Measurements from ENCODE around the gene CCND1. TPM values are rescaled to one million over a fixed set of nuclear protein-coding genes. Genes with fewer than 3 reads are reported as not detected.

CCND1 gene
- total and polyA plus RNA-seq, 8 donors: 24.6 to 126 (median 89.0) TPM

DNA sequence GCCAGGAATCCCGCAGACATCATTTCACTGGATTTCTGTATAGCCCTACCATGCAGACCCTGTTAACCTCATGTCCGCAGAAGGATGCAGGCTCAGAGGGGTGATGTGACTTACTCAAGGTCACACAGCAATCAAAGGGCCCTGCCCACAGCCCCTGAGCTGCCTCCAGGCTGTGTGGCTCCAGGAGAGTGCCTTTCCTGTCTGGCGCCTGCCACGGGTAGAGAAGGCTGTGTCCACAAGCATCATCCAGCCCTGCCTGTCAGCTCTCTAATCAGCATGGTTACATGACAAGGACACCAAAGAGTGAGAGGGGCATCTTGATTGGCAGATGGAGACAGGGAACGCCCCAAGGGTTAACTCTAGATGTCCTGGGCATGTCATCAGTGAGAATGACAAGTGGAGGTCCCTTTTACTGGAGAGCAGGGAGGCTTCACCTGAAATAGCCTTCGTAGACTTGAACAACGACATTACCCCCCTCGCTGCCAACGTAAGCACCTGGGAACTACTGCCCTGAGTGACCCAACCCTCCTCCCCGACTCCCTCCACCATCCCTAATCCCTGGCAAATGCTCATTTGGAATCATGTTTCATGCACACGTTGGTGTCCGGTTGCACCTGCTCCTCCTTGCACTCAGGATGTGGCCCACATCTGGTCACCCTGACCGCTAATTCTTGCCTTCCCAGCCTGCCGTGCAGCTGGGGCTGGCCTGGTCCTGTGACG lies 56.0 kb downstream of the CCND1 start:
- peaks cover 0 to 5% (median 0%) of the 10 kb centered on the region in 4 donors for H3K27me3 ChIP-seq
- no peaks in the 10 kb centered on the region for H3K36me3 ChIP-seq
- intact Hi-C loops (cut with DNase I): no loop called here
- H3K9me3 ChIP-seq: no peaks in the 10 kb centered on the region
- FAIRE-seq: no peak
- no peak overlapping the region for H3K4me3 ChIP-seq
- DNase-seq: no peak
- H3K4me1 ChIP-seq: peaks cover 0 to 4% (median 0%) of the 10 kb centered on the region in 3 donors
- ATAC-seq: no peak
- TF ChIP-seq, protein P1, sequence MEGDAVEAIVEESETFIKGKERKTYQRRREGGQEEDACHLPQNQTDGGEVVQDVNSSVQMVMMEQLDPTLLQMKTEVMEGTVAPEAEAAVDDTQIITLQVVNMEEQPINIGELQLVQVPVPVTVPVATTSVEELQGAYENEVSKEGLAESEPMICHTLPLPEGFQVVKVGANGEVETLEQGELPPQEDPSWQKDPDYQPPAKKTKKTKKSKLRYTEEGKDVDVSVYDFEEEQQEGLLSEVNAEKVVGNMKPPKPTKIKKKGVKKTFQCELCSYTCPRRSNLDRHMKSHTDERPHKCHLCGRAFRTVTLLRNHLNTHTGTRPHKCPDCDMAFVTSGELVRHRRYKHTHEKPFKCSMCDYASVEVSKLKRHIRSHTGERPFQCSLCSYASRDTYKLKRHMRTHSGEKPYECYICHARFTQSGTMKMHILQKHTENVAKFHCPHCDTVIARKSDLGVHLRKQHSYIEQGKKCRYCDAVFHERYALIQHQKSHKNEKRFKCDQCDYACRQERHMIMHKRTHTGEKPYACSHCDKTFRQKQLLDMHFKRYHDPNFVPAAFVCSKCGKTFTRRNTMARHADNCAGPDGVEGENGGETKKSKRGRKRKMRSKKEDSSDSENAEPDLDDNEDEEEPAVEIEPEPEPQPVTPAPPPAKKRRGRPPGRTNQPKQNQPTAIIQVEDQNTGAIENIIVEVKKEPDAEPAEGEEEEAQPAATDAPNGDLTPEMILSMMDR (IDR thresholded peaks at IDR 0.05): no peak
- no peak overlapping the region for H3K27ac ChIP-seq
- WGBS, 2 donors: 47 to 54% methylated on average over 15 of the region's 15 CpGs

DNA sequence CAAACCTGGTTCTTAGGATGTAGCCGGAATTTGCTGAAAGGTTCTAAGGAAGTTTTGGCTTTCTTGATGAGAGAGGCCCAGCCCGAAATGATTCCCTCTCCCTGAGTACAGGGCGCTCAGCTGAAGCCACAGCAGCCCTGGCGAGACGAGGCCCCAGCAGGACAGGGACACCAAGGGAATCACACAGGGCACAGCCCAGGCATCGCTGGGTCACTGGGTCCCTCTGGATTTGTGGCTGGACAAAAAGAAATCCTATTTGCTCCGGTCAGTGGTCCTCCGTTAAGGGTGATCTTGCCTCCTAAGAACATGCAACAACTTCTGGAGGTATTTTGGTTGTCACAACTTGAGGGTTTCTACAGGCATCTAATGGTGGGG lies 56.5 kb downstream of the CCND1 start:
- Histone ChIP-seq H3K4me1 (peaks cover 0 to 4% (median 0%) of the 10 kb centered on the region in 3 donors), H3K4me3 (no peak overlapping the region), H3K27ac (no peak overlapping the region), H3K36me3 (no peaks in the 10 kb centered on the region), H3K9me3 (no peaks in the 10 kb centered on the region), H3K27me3 (peaks cover 0 to 10% (median 0%) of the 10 kb centered on the region in 4 donors)
- WGBS, 2 donors: 81 to 84% methylated on average over 8 of the region's 8 CpGs
- intact Hi-C loops (cut with DNase I): no loop called here
- FAIRE-seq (no peak), DNase-seq (no peak), ATAC-seq (no peak)
- TF ChIP-seq, protein P1 (IDR thresholded peaks at IDR 0.05): no peak

DNA sequence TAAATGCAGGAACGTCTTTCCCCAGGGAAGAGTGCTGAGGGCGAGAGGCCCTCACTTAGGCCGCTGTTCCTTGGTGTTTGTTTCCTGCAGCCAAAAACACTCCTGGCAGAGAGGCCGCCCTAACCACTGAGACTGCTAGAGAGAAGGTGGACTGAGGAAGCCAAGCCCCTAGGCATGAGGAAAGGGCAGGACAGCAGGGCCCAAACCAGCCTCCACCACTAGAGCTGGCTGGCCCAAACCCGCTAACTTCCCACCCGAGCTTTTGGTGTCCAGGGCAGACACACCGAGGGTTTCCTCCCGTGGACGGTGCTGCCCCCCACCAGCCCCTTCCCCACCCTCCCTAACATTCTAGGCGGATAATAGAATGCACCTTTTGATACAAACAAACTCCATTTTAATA lies 56.9 kb downstream of the CCND1 start:
- intact Hi-C loops (cut with DNase I): no loop called here
- TF ChIP-seq, protein P1 (IDR thresholded peaks at IDR 0.05): no peak
- Histone ChIP-seq H3K27me3 (peaks cover 0 to 13% (median 0%) of the 10 kb centered on the region in 4 donors), H3K36me3 (no peaks in the 10 kb centered on the region), H3K4me1 (peaks cover 0 to 4% (median 0%) of the 10 kb centered on the region in 3 donors), H3K4me3 (no peak overlapping the region), H3K27ac (no peak overlapping the region), H3K9me3 (no peaks in the 10 kb centered on the region)
- DNase-seq: no peak
- FAIRE-seq: no peak
- no peak for ATAC-seq
- 72 to 84% methylated on average over 10 of the region's 10 CpGs for WGBS, 2 donors

DNA sequence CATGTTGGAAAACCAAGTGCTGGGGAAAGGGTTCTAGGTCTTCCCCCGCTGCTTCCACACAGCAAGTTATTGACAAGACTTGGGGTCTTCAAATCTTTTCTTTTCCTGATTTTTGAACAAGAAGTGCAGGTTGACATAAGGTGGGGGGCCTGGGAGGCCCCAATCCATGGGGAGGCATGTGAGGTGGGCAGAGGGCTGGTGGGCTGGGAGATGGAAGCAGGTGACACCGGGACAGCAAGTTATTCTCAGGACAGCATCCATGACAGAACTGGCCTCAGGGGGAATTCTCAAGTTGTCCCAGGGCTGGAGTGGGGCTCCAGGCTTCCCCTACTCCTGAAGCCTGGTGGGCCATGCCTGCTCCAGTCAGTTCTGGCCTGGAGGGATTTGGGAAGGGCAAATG lies 57.4 kb downstream of the CCND1 start:
- intact Hi-C loops (cut with DNase I): no loop called here
- Histone ChIP-seq H3K27me3 (peaks cover 0 to 18% (median 0%) of the 10 kb centered on the region in 4 donors), H3K27ac (no peak overlapping the region), H3K9me3 (no peaks in the 10 kb centered on the region), H3K36me3 (no peaks in the 10 kb centered on the region), H3K4me1 (peaks cover 0 to 4% (median 0%) of the 10 kb centered on the region in 3 donors), H3K4me3 (no peak overlapping the region)
- no peak for DNase-seq
- TF ChIP-seq, protein P1 (IDR thresholded peaks at IDR 0.05): no peak
- no peak for FAIRE-seq
- WGBS, 2 donors: 72 to 87% methylated on average over 2 of the region's 2 CpGs
- no peak for ATAC-seq

DNA sequence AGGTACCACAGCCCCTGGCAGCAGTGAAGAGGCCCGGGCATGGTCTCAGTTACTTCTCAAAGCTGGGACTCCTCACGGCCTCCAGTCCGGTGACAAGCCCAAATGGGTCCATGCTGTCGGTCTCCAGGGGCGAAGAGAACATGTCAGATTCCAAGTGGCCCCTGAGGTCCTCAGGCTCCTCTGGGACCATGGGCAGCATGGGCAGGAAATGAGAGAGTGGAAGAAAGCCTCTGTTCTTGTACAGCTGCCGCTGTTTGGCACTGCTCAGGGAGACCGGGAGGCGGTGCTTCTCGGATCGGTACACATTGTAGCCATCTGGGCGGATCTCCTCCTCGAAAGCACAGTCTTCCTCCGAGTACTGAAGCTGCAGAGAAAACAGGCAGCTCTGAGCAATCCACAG lies 58.3 kb downstream of the CCND1 start:
- peaks cover 0 to 26% (median 4%) of the 10 kb centered on the region in 4 donors for H3K27me3 ChIP-seq

More for the DNA sequence above, 58.3 kb downstream of the CCND1 start:
- WGBS, 2 donors: 75 to 84% methylated on average over 13 of the region's 13 CpGs
- Histone ChIP-seq H3K36me3 (no peaks in the 10 kb centered on the region), H3K9me3 (no peaks in the 10 kb centered on the region), H3K27ac (no peak overlapping the region), H3K4me1 (peaks cover 0 to 4% (median 0%) of the 10 kb centered on the region in 3 donors), H3K4me3 (no peak overlapping the region)
- ATAC-seq (no peak), DNase-seq (no peak), FAIRE-seq (no peak)
- TF ChIP-seq, protein P1 (IDR thresholded peaks at IDR 0.05): no peak
- intact Hi-C loops (cut with DNase I): no loop called here
